Mesothelial cell of epicardium (in vitro differentiated cells): ENCODE results near the gene SPTBN5. TPM values are rescaled to one million over a fixed set of nuclear protein-coding genes. Genes with fewer than 3 reads are reported as not detected.

Experiments used
- DNase-seq, 2 experiments: peaks; one replicate each; pipeline ENCODE4 v3.0.0; 2021; ENCODE audit warnings: low spot score in 2 of 2; ENCODE audit not compliant: unreplicated experiment in 2 of 2
- H3K27ac Mint-ChIP-seq: 2 replicates; pipeline ENCODE4 v1.8.0; 2021; ENCODE audit warnings: mixed read lengths
- H3K27me3 Mint-ChIP-seq: 2 replicates; pipeline ENCODE4 v1.8.0; 2021; ENCODE audit warnings: low read depth, mixed read lengths
- H3K36me3 Mint-ChIP-seq: 2 replicates; pipeline ENCODE4 v1.8.0; 2021; ENCODE audit warnings: mixed read lengths
- H3K4me1 Mint-ChIP-seq: 2 replicates; pipeline ENCODE4 v1.8.0; 2021; ENCODE audit warnings: mixed read lengths
- H3K4me3 Mint-ChIP-seq: 2 replicates; pipeline ENCODE4 v1.8.0; 2021; ENCODE audit warnings: mild to moderate bottlenecking, moderate library complexity, mixed read lengths
- H3K9me3 Mint-ChIP-seq: 2 replicates; pipeline ENCODE4 v1.8.0; 2021; ENCODE audit warnings: mixed read lengths
- CTCF ChIP-seq: fragments of 200-600 bp; sonication (generic); IDR thresholded peaks from one replicate; pipeline ENCODE4 v1.5.0; 2021; ENCODE audit warnings: antibody characterized with exemption; ENCODE audit not compliant: unreplicated experiment
- microRNA-seq: library from miRNA; unstranded; fragments of <30 nt; microRNA quantifications from one replicate; pipeline ENCODE4 v1.2.0, GENCODE V29; 2021; ENCODE audit warnings: inconsistent platforms, mixed read lengths
- total RNA-seq: library from RNA; stranded (reverse); gene quantifications from 3 replicates; pipeline ENCODE4 v1.2.1, GENCODE V29; 2021

The SPTBN5 gene
- total RNA-seq, 1 donor from 2014 or later = 2.7 TPM

- no peak overlapping the region for H3K4me3 Mint-ChIP-seq
- TF ChIP-seq CTCF = no peak
- no peaks in the 10 kb centered on the region for H3K9me3 Mint-ChIP-seq
- H3K4me1 Mint-ChIP-seq = peaks cover 25% of the 10 kb centered on the region
- H3K27ac Mint-ChIP-seq = no peak overlapping the region
- peaks cover 11% of the 10 kb centered on the region for H3K36me3 Mint-ChIP-seq
- DNase-seq = no peak
- H3K27me3 Mint-ChIP-seq = no peaks in the 10 kb centered on the region
These were observed 95.0 kb downstream of the SPTBN5 start for GRCh38 chr15:41798607-41799487.

Small RNA genes within 50 kb of the gene (microRNA-seq; reads per million reads assigned to microRNA genes)
- not detected for gene MIR4310

Other genes starting within 250 kb of the SPTBN5 start
- gene MGA, start 233.6 kb downstream of the SPTBN5 start, total RNA-seq = 68.9 to 74.6 TPM (median 71.4 TPM) in 3 replicates
- gene MAPKBP1, start 119.6 kb downstream of the SPTBN5 start, total RNA-seq = 38.9 to 42.6 TPM (median 40.8 TPM) in 3 replicates
- 25.9 to 27.6 TPM (median 26.7 TPM) in 3 replicates for gene JMJD7, start 66.0 kb downstream of the SPTBN5 start, total RNA-seq
- gene PLA2G4B, start 55.2 kb downstream of the SPTBN5 start, total RNA-seq = 10.6 to 11.4 TPM (median 11.2 TPM) in 3 replicates
- 14.5 to 16.1 TPM (median 15.8 TPM) in 3 replicates for gene EHD4, start 78.5 kb upstream of the SPTBN5 start, total RNA-seq
- not detected in 3 replicates for gene PLA2G4E, start 127.0 kb upstream of the SPTBN5 start, total RNA-seq
- gene PLA2G4D, start 200.5 kb upstream of the SPTBN5 start, total RNA-seq = not detected in 3 replicates